Activated naive CD4-positive, alpha-beta T cell treated with anti-CD3 and anti-CD28 coated beads, Interleukin-2, amount 50 U/mL, for 16 hours (primary cell): Measurements from ENCODE around the gene TAF1D.
A peak's percentile ranks its signal among the peaks of the same experiment; 100 is the strongest.
"Not testable (repeated sequence)": the region's sequence is repeated elsewhere in the genome, so short reads cannot be mapped to it uniquely, and the experiment has no call there.

Experiments
- DNase-seq: peaks from one replicate; pipeline ENCODE4 v3.0.0-alpha.2; 2020

The TAF1D gene

GRCh38 chr11:93746101-93746500 is 4.8 kb upstream of the TAF1D start:
- no peak for DNase-seq

DNA sequence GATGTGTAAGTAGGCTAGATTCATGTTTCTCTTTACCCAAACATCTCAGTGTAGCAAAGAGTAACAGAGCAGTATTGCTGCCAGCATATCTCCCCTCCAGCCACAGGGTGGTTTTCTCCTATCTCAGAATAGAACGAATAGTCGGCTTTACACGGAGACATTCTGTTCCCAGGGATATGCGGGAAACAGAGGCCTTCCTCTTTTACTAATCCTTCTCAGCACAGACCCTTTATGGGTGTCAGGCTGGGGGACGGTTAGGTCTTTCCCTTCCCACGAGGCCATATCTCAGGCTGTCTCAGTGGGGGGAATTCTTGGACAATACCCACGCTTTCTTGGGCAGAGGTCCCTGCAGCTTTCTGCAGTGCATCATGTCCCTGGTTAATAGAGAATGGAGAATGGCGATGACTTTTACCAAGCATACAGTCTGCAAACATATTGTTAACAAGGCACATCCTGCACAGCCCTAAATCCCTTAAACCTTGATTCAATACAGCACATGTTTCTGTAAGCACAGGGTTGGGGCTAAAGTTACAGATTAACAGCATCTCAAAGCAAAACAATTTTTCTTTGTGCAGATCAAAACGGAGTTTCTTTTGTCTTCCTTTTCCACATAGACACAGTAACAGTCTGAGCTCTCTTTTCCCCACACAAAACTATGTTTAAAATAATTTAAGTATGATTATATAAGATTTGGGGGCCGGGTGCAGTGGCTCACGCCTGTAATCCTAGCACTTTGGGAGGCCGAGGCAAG is 3.9 kb upstream of the TAF1D start:
- not testable (repeated sequence) for DNase-seq

DNA sequence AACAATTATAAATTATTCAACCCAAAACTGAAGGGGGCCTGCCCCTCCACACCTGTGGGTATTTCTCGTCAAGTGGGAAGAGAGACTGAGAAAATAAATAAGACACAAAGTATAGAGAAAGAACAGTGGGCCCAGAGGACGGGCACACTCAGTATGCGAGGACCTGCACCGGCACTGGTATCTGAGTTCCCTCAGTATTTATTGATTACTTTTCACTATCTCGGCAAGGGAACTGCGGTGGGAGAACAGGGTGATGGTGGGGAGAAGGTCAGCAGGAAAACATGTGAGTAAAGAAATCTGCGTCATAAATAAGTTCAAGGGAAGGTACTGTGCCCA is 3.3 kb upstream of the TAF1D start:
- no peak for DNase-seq

- DNase-seq: no peak
Observed at GRCh38 chr11:93743291-93743690, 2.0 kb upstream of the TAF1D start.

GRCh38 chr11:93741882-93742226 is 559 bp upstream of the TAF1D start:
- no peak for DNase-seq

GRCh38 chr11:93740730-93741093 is 583 bp downstream of the TAF1D start:
- peak; percentile 74 for DNase-seq

GRCh38 chr11:93740031-93740729 is 1.1 kb downstream of the TAF1D start:
- peak; percentile 43 for DNase-seq

DNA sequence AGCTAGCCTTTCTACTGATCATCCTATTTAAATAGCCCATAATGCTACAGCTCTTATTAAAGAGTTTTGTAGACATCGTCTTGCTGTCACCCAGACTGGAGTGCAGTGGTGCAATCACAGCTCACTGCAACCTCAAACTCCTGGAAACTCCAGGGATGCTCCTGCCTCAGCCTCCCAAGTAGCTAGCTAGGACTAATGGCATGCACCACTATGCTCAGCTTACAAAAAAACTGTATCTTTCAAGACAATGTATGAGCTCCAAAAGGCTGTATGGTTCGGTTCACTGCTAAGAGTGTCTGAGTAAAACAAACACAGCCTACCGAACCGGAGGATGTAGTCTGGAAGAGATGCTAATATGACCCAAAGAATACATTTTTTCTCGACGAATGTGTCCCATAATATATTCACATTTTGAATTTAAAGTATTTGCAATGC is 2.6 kb downstream of the TAF1D start:
- no peak for DNase-seq

DNA sequence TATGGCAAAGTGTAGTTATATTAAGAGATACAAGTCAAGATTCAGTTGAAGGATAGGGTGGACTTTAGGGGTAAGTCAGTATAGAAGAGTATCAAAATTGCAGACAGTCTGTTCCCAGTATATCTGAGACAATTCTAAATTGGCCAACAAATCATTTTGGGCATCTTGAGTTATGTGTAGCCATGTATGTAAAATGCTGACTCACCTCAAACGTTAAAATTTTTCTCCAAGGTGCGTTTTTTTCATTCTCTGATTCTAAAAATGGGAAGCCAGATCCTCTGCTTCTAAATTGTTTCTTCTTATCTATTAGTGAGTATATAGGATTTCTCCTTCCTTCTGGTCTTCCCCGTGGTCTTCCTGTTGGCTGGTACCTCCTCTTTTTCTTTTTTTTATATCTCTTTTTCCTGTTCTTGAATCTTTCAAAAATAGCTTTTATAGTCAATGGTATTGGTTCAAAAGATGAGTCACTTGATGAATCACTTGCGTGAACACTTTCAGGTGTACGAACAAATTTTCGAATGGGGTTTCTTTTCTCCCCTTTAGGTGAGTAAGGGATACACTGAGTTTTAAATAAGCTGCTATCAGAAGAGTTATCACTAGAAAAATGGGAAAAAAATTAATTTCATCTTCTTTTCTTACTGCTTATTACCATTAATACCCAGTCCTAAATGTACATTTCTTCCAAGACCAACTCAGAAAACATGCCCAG is 3.2 kb downstream of the TAF1D start:
- DNase-seq: no peak

DNA sequence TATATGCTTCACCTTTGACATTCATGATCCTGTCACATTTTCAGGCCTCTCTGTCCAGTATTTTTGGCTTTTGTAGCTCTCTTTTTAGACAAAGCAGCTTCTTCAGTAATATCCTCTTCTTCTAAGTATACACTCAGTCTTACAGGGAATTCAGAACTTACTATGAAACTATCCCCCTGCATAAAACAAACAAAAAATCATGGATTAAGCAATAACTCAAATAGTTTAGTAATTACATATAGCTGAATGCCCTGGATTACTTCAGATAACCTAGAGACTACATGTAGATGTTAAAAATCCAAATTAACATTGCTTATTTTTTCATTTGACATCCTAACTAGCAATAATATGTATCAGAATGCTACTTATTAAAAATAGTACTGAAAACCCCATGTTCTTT is 5.2 kb downstream of the TAF1D start:
- no peak for DNase-seq

GRCh38 chr11:93735627-93736026 is 5.7 kb downstream of the TAF1D start:
- no peak for DNase-seq

GRCh38 chr11:93734427-93735222 is 6.7 kb downstream of the TAF1D start:
- DNase-seq: no peak

DNA sequence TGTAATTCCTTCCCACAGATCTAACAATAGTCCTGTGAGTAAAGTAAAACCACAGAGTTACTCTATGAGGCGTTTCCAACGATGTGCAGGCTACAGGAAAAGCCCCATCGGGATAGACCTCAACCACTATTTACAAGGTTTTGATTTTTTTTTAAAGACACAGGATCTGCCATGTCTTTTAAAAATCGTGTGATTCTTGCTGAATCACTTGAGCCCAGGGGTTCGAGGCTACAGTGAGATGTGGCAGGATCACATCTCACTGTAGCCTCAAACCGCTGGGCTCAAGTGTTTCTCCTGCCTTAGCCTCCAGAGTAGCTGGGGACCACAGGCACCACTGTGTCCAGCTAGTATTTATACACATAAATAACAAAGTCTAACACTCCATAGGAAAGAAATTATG is 7.8 kb downstream of the TAF1D start:
- no peak for DNase-seq

DNA sequence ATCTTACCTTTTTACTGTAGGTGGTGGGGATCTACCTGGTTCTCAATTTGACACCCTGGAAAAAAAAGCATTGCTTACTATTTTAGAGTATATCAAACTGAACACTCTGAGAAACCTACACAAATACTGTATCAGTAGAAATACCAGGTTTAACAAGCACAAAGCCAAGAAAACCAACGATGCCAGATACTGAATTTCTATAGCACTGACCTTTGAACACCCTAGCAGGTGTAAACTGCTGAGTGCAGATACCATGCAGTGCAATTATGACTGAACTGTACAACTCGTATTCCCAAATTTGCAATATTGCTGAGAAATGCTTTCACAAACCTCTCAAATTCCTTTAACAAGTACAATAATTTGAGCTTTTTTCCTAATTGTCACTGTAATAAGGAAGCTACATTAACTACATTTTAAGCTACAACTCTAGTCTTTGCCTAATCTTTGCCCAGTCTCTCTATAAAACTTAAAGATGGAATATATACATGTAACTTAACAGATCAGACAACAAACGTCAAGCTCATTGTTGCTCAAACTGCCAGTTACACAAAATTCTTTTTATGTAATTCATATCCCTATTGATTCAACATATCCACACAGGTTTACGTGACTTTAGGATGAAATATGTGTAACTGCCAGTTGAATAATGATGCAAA is 8.9 kb downstream of the TAF1D start:
- DNase-seq: no peak

DNA sequence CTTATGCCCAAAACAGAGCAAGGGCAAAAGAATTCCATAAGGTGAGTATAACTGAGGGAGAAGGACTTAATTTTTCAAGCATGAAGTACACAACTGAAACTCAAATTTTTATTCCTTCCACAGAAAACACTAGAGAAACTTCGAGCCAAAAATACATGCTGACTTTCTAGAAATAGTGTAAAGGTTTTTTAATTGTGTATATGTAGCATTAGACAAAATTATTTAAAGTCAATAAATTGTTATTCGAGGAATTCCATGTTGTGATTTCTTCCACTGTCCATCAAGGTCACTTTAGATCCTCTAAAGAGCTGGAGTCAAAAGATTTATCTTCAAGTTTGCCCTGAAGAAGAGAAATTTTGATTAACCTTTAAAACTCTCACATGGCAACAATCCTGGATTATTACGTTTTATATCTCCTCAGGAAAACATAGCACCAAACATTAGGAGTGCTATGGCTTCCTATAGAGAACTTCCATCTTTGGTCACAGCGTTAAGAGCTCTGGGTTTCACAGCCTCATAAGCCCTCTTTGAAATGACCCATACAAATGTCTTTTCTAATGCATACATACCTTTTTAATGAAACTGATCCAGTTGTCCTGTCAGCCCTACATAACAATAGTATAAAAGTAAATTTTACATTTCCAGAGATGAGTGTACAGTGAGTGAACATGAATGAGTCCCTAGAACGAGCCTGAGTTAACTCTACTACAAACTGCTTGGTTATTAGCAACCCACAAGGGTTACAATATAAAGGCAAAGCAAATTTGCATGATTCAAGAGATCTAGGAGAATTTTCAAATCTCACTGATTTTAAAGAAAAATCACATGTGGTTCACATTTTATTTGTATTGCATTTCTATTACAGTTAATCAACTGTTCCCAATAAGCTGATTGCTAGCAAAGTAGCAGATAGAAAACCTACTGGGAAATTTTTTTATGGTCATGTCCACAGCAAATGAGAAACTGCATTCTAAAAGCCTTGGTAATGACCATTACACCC is 10.9 kb downstream of the TAF1D start:
- DNase-seq: no peak

DNA sequence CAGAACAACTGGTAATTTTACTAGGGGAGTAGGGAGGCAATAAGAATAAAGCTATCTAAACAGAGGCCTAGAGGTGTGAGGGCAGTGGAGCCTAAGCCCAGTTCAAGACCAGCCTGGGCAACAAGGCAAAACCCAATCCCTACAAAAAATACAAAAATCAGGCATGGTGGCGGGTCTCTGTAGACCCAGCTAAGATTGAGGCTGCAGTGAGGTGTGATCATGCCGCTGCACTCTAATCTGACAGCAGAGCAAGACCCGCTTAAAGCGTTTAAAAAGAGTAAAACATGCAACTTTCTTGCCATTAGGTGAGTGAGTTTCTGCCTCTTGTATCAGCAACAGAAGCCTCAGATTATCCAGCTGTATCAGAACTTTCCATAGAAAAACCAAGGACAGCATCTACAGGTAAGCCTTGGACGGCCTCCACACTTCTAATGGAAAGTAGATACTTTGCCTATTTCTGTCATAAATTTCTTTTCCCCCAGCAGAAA is 12.1 kb downstream of the TAF1D start:
- DNase-seq: no peak

DNA sequence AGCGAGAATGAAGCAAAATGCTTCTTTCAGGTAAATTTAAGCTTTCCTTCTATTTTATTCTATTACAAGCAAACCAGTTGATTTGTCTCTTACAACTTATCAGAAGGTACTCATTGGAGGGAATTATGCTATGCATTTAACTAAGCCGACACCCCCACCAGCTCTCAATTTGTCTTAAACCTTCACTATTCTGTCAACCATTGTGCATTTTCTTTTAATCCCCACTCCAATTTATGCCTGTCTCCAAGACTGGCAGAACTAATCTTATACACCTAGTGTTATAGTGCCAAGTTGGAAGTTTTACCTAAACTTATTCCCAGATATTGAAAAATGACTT is 12.5 kb downstream of the TAF1D start:
- no peak for DNase-seq

- DNase-seq: no peak
Observed at GRCh38 chr11:93727985-93728791, 13.1 kb downstream of the TAF1D start.

DNA sequence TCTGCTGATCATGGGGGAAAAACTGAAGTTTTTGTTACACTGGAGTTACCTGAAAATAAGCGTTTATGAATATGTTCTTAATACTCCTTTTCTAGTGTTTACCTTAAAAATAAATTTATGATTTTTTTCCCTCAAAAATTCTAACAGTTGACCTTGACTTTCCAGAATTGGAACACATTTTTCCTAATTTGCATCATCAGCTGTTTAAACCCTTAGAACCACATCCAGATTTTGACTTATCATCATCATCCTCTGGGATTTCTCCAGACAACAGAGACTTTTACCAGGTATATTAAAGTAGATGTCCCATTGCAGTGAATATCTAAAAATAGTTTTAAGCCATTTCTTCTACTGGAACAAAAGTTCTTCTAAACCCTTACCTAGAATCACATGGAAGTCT is 17.2 kb downstream of the TAF1D start:
- DNase-seq: no peak

DNA sequence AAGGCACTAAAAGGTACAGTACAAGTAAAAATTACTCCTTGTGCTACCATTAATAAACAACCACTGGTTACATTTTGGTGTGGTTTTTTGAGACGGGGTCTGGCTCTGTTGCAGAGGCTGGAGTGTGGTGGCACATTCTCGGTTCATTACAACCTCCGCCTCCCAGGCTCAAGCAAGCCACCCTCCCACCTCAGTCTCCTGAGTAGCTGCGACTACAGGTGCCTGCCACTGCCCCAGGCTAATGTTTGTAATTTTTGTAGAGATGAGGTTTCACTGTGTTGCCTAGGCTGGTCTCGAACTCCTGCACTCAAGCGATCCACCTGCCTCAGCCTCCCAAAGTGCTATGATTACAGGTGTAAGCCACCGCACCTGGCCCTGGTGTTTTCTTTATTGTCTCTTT is 20.8 kb downstream of the TAF1D start:
- DNase-seq: no peak

DNA sequence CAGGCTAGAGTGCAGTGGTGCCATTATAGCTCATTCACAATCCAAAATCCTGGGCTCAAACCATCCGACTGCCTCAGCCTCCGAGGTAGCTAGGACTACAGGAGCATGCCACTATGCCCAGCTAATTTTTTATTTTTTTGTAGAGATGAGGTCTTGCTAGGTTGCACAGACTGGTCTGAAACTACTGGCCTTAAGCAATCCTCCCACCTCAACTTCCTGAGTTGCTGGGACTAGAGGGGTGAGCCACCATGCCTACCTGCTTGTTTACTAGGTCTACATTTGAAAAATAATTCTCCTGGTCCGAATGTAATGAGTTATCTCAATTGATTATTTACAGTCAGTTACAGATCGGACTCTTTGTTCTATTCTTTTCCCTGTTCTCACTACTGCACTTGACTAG is 22.0 kb downstream of the TAF1D start:
- DNase-seq: no peak
